Vagina (tissue), 2 donors: ENCODE measurements around the gene CD58. TPM values are rescaled to one million over a fixed set of nuclear protein-coding genes. Genes with fewer than 3 reads are reported as not detected.

Experiments
- DNase-seq, 2 donors: peaks; one replicate each; pipeline ENCODE4 v3.0.0-alpha.2; 2017; ENCODE audit errors: extremely low spot score in 2 of 2
- H3K27ac ChIP-seq: fragments of 200-600 bp; sonication (generic); one replicate; pipeline ENCODE4 v1.5.1; 2019
- H3K27me3 ChIP-seq: fragments of 200-600 bp; sonication (generic); one replicate; pipeline ENCODE4 v1.5.1; 2019
- H3K36me3 ChIP-seq, 2 donors: fragments of 200-600 bp; sonication (generic); one replicate each; pipeline ENCODE4 v1.5.1; 2017 to 2019
- H3K4me1 ChIP-seq: fragments of 200-600 bp; sonication (generic); one replicate; pipeline ENCODE4 v1.5.1; 2019
- H3K4me3 ChIP-seq, 2 donors: fragments of 200-600 bp; sonication (generic); 1 replicate in 1 of 2; 2 replicates in 1 of 2; pipeline ENCODE4 v1.5.1; 2016 to 2019
- H3K9me3 ChIP-seq: fragments of 200-600 bp; sonication (generic); one replicate; pipeline ENCODE4 v1.5.1; 2019
- POLR2A ChIP-seq, 2 donors: fragments of 450-650 bp; IDR thresholded peaks; one replicate each; pipeline ENCODE4 v1.6.1; 2017; ENCODE audit warnings: antibody characterized with exemption in 2 of 2, mild to moderate bottlenecking in 2 of 2, moderate library complexity in 2 of 2
- POLR2AphosphoS5 ChIP-seq, 2 donors: sonication (generic); formaldehyde crosslinking; IDR thresholded peaks; one replicate each; pipeline ENCODE4 v1.9.0; 2017; ENCODE audit warnings: antibody characterized with exemption in 2 of 2, mild to moderate bottlenecking in 2 of 2, low read depth in 1 of 2; ENCODE audit not compliant: insufficient read depth in 1 of 2
- intact Hi-C: fragments of 100-400 bp; cut with DNase I; formaldehyde crosslinking; loops from one replicate; pipeline ENCODE4 v1.15.1; 2023
- total RNA-seq: library from RNA; depleted of rRNA; stranded (reverse); fragments of >200 nt; gene quantifications from one replicate; pipeline ENCODE4 v1.2.3, GENCODE V29; 2016
- TF ChIP-seq, protein P1 (sequence below), 3 experiments: fragments of 450-650 bp in 2 of 3; fragments of 200-600 bp in 1 of 3; sonication (generic) in 1 of 3; IDR thresholded peaks; one replicate each; pipeline ENCODE4 v1.5.1; 2017 to 2019; ENCODE audit warnings: antibody characterized with exemption in 3 of 3, mild to moderate bottlenecking in 2 of 3, moderate library complexity in 2 of 3

The CD58 gene
- total RNA-seq, 1 donor from 2014 or later, result 54.5 TPM

DNA sequence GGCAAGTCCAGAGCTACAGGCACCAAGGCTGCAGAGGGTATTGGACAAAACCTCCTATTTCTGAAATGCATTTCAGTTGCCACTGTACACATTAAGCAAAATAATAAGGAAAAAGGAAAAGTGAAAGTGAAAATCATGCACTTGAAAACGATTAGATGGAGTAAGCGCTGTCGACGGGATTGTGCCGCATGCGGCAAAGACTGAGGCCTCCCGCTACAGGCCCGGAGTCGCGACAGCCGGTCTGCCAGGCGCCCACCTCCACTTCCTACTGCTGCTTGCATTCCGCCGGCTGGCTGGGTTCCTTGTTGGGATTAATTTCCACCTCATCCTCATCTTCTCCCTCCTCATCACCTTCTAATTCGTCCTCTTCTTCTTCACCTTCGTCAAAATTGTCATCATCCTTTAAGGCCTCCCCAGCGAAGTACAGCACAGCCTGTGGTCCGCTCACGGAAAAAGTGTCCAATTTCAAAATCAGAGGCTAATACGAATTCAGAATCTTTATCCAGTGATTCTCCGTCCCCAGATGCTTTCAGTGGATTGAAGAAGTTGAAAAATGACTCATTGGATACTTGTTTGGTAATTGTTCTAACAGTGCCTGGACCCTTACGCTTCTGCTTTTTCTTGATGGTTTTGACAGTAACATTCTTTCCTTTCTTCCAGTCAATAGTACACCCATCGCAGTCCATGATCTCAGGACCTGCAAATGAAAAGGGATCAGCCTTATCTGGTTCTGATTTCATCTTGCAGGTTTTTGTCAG, 38.0 kb downstream of the CD58 start:
- intact Hi-C loops, result no loop called here

GRCh38 chr1:116531917-116532316, 38.9 kb downstream of the CD58 start:
- H3K4me3 ChIP-seq, result no peak overlapping the region
- no peak overlapping the region for H3K27ac ChIP-seq
- intact Hi-C loops, result no loop called here
- H3K9me3 ChIP-seq, result no peaks in the 10 kb centered on the region
- DNase-seq, result no peak
- no peaks in the 10 kb centered on the region for H3K4me1 ChIP-seq
- no peaks in the 10 kb centered on the region for H3K27me3 ChIP-seq
- TF ChIP-seq POLR2AphosphoS5 (IDR thresholded peaks at IDR 0.05; ENCODE audit: insufficient read depth in 1 of 2, low read depth in 1 of 2), result no peak
- TF ChIP-seq, protein P1, sequence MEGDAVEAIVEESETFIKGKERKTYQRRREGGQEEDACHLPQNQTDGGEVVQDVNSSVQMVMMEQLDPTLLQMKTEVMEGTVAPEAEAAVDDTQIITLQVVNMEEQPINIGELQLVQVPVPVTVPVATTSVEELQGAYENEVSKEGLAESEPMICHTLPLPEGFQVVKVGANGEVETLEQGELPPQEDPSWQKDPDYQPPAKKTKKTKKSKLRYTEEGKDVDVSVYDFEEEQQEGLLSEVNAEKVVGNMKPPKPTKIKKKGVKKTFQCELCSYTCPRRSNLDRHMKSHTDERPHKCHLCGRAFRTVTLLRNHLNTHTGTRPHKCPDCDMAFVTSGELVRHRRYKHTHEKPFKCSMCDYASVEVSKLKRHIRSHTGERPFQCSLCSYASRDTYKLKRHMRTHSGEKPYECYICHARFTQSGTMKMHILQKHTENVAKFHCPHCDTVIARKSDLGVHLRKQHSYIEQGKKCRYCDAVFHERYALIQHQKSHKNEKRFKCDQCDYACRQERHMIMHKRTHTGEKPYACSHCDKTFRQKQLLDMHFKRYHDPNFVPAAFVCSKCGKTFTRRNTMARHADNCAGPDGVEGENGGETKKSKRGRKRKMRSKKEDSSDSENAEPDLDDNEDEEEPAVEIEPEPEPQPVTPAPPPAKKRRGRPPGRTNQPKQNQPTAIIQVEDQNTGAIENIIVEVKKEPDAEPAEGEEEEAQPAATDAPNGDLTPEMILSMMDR (IDR thresholded peaks at IDR 0.05), result no peak
- TF ChIP-seq POLR2A (IDR thresholded peaks at IDR 0.05), result no peak
- peaks cover 0 to 25% of the 10 kb centered on the region in 2 donors for H3K36me3 ChIP-seq

More for the DNA sequence above, 38.0 kb downstream of the CD58 start:
- Histone ChIP-seq H3K9me3 (no peaks in the 10 kb centered on the region), H3K36me3 (peaks cover 0 to 25% of the 10 kb centered on the region in 2 donors), H3K27ac (no peak overlapping the region), H3K27me3 (no peaks in the 10 kb centered on the region), H3K4me1 (peaks cover 6% of the 10 kb centered on the region), H3K4me3 (no peak overlapping the region)
- TF ChIP-seq POLR2AphosphoS5 (IDR thresholded peaks at IDR 0.05; ENCODE audit: insufficient read depth in 1 of 2, low read depth in 1 of 2), result no peak
- TF ChIP-seq, protein P1 (IDR thresholded peaks at IDR 0.05), result no peak
- no peak for TF ChIP-seq POLR2A (IDR thresholded peaks at IDR 0.05)
- no peak for DNase-seq

DNA sequence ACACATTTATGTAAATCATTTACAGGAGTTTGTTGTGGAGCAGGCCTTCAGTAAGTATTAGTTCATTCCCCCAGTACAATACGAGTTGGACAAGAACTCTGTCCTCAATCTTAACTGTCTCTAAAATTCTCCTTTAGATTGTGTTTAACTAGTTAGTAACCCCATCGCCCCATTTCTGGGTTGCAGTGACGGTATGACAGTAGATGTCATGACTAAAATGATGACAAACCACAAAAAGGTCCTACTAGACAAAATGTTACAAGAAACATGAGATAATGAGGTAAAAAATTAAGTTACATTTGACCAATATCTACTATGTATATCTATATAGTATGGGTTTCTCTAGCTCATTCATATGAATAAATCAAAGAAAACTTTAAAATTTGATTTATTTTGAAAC, 41.1 kb downstream of the CD58 start:
- H3K4me3 ChIP-seq, result no peak overlapping the region

DNA sequence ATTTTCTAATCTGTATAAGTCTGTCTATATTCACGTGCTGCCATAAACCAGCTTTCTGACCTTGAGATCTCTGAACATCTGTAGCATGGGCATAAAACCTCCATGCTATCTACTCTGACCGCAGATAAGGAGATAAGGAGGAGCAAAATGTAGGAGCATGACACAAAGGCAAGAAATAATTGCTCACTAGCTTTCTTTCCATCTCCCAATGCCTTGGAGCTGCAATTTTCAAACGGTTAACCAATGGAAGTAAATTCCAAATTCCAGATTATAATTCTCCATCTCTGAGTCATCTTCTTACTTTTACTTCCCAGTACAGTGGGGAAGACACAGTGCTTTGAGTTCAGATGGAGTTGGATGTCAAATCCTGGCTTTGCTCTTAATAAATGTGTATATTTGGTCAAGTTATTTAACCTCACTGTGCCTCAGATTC, 41.6 kb downstream of the CD58 start:
- Histone ChIP-seq H3K27ac (no peak overlapping the region), H3K9me3 (no peaks in the 10 kb centered on the region), H3K4me1 (no peaks in the 10 kb centered on the region), H3K4me3 (no peak overlapping the region), H3K36me3 (peaks cover 0 to 10% of the 10 kb centered on the region in 2 donors), H3K27me3 (no peaks in the 10 kb centered on the region)
- no peak for DNase-seq
- TF ChIP-seq, protein P1 (IDR thresholded peaks at IDR 0.05), result no peak
- TF ChIP-seq POLR2AphosphoS5 (IDR thresholded peaks at IDR 0.05; ENCODE audit: insufficient read depth in 1 of 2, low read depth in 1 of 2) (no peak), POLR2A (IDR thresholded peaks at IDR 0.05) (no peak)
- intact Hi-C loops, result no loop called here

More for the DNA sequence above, 41.1 kb downstream of the CD58 start:
- Histone ChIP-seq H3K4me1 (no peaks in the 10 kb centered on the region), H3K27me3 (no peaks in the 10 kb centered on the region), H3K27ac (no peak overlapping the region), H3K36me3 (peaks cover 0 to 12% of the 10 kb centered on the region in 2 donors), H3K9me3 (no peaks in the 10 kb centered on the region)
- DNase-seq, result no peak
- no peak for TF ChIP-seq POLR2A (IDR thresholded peaks at IDR 0.05)
- TF ChIP-seq, protein P1 (IDR thresholded peaks at IDR 0.05), result no peak
- TF ChIP-seq POLR2AphosphoS5 (IDR thresholded peaks at IDR 0.05; ENCODE audit: insufficient read depth in 1 of 2, low read depth in 1 of 2), result no peak
- intact Hi-C loops, result no loop called here
